HFF-Myc (cell line): ENCODE results near the gene NADSYN1.
A peak's percentile ranks its signal among the peaks of the same experiment; 100 is the strongest.

Experiments used
- DNase-seq: peaks from one replicate; pipeline ENCODE4 v3.0.0-alpha.2; 2011; ENCODE audit warnings: low read depth; ENCODE audit errors: extremely low read depth
- H3K4me3 ChIP-seq: replicated peaks from 2 replicates; pipeline ENCODE4 v1.5.1; 2011; ENCODE audit warnings: low read depth, mild to moderate bottlenecking, control low read depth, low read length
- CTCF ChIP-seq: IDR thresholded peaks from 2 replicates; pipeline ENCODE4 v1.5.1; 2012; ENCODE audit warnings: mild to moderate bottlenecking, low read depth, low read length, control low read depth; ENCODE audit errors: missing control alignments

NADSYN1 gene

GRCh38 chr11:71450507-71450906, 2.5 kb upstream of the NADSYN1 start:
- H3K4me3 ChIP-seq = no peak overlapping the region
- no peak for DNase-seq
- no peak for TF ChIP-seq CTCF

- TF ChIP-seq CTCF = no peak
- no peak overlapping the region for H3K4me3 ChIP-seq
- DNase-seq = no peak
Observed at GRCh38 chr11:71450939-71451338, 2.1 kb upstream of the NADSYN1 start.

- DNase-seq = no peak
- H3K4me3 ChIP-seq = peak overlapping the region; percentile 97; the same call in 1 of the 2 replicates
- TF ChIP-seq CTCF = no peak
Observed at GRCh38 chr11:71451596-71452198, 1.3 kb upstream of the NADSYN1 start.

GRCh38 chr11:71452199-71453036, 585 bp upstream of the NADSYN1 start:
- peak overlapping the region; percentile 97 for H3K4me3 ChIP-seq
- no peak for TF ChIP-seq CTCF
- DNase-seq = no peak

- no peak for TF ChIP-seq CTCF
Observed at GRCh38 chr11:71453918-71454304, 908 bp downstream of the NADSYN1 start.

GRCh38 chr11:71454470-71455113, 1.6 kb downstream of the NADSYN1 start:
- DNase-seq = no peak
- no peak for TF ChIP-seq CTCF
- no peak overlapping the region; the same call in 1 of the 2 replicates for H3K4me3 ChIP-seq

More at GRCh38 chr11:71453918-71454304, 908 bp downstream of the NADSYN1 start:
- DNase-seq = no peak
- peak overlapping the region; percentile 97 for H3K4me3 ChIP-seq
